ENCODE data around the gene KLHL29.

DNA sequence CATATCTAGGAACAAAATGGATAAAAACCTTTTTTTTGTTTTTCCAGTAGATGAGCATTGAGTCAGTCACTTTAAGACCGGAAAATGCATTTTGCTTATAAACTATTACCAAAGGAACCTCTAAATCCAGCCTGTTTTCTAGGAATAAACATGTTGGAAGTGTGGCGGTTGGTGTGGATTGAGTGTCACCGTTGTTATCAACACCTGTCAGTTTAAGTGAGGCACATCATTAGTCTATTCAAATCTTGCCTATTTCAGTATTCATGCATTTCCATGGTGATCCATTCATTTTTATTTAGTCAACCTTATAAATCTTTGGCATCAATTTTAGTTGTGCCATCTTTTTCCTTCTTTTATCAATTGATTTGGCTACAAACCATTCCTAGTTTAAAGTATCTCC is 3.3 kb downstream of the KLHL29 start:
- TF ChIP-seq CTCF (conservative IDR thresholded peaks at IDR 0.05; ENCODE audit: low read depth, low read length), result no peak
- TF ChIP-seq EZH2 (IDR thresholded peaks at IDR 0.05; ENCODE audit: borderline replicate concordance, low read depth, low read length, poor library complexity, severe bottlenecking), result no peak
